Measurements from ENCODE around the gene GNAI1.

GRCh38 chr7:80124526-80125264 is 9.9 kb upstream of the GNAI1 start:
- TF ChIP-seq, protein P1, sequence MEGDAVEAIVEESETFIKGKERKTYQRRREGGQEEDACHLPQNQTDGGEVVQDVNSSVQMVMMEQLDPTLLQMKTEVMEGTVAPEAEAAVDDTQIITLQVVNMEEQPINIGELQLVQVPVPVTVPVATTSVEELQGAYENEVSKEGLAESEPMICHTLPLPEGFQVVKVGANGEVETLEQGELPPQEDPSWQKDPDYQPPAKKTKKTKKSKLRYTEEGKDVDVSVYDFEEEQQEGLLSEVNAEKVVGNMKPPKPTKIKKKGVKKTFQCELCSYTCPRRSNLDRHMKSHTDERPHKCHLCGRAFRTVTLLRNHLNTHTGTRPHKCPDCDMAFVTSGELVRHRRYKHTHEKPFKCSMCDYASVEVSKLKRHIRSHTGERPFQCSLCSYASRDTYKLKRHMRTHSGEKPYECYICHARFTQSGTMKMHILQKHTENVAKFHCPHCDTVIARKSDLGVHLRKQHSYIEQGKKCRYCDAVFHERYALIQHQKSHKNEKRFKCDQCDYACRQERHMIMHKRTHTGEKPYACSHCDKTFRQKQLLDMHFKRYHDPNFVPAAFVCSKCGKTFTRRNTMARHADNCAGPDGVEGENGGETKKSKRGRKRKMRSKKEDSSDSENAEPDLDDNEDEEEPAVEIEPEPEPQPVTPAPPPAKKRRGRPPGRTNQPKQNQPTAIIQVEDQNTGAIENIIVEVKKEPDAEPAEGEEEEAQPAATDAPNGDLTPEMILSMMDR (IDR thresholded peaks at IDR 0.05): no peak
- TF ChIP-seq POLR2A (IDR thresholded peaks at IDR 0.05): no peak
- TF ChIP-seq POLR2AphosphoS5 (IDR thresholded peaks at IDR 0.05; ENCODE audit: insufficient read depth in 1 of 2, low read depth in 1 of 2): no peak

Measured in vagina (tissue), 2 donors.